ENCODE results near the gene NAA80.

Gene NAA80

DNA sequence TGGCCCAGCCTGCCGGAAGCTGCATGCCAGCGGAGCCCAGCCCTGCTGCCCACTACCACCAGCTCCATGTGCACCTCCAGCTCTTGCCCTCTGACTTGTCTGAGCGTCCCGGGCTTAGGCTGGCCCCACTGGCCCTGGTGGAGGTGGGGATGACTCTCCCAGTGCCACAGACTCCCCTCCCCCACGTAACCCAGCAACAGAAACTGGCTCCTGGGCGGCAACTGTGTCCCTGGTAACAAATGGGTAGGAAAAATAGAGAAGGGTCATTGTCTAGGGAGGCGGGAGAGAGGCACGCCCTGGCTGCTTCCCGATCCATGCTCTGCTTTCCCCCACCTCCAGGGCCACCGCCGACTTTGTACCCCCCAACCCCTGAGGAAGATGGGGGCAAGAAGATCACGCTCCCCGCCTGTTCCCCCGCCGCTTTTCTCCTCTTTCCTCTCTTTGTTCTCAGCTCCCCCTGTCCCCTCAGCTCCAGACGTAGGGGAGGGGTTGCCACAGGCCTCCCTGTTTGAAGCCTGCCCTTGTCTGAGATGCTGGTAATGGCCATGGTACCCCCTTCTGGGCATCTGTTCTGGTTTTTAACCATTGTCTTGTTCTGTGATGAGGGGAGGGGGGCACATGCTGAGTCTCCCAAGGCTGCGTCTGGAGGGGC is 41.0 kb downstream of the NAA80 start:
- DNase-seq (ENCODE audit: low read depth, low spot score): no peak

GRCh38 chr3:50256978-50257890 is 42.0 kb downstream of the NAA80 start:
- DNase-seq (ENCODE audit: low read depth, low spot score): no peak

- no peak for DNase-seq (ENCODE audit: low read depth, low spot score)
Measured at GRCh38 chr3:50255251-50255615, 44.0 kb downstream of the NAA80 start.

DNA sequence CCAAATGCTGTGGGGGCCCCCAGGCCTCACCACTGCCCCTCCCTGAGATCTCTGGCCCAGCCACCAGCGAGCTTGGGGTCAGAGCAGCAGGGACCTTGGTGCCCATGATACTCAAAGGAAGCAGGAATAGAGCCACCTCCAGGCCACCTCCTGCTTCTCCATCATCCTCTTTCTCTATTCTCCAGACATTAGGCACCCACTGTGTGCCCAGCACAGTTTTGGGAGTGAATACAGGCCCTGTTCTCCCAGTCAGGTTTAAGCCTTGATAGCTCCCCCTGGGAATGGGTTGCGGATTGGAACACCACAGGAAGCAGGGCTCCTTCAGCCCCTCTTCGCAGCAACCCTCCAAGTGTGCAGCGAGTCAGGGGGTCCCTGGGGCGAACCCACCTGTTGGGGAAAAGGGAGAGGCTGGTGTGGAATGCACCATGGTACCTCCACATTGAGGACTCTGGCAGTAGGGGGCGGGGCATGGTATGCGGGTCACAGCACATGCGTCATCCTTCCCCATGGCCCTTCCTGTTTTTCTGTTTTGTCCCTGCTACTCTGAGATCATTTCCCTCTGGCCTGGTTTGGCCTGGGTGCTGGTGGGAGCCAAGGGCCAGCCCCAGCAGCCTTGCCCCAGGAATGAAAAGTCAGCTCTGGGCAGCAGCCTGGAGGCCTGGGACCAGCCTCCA is 44.5 kb downstream of the NAA80 start:
- no peak for DNase-seq (ENCODE audit: low read depth, low spot score)

DNA sequence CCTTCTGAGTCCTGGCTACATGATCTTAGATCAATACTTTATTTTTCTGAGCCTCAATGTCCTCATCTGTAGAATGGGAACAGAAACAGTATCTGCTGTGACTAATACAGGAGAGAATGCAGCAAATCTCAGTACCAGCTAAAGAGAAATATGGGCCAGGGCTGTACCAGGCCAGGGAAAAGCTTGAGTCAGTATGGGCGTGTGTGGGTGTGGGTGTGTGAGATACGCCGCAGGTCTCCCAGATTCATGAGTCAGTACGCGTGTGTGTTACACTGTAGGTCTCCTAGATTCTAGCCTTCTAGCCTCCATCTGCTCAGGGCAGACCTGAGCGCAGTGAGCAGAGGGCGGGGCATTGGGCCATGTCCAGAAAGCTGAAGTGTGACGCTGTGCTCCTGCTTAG is 48.0 kb downstream of the NAA80 start:
- no peak for DNase-seq (ENCODE audit: low read depth, low spot score)

GRCh38 chr3:50250514-50250913 is 48.7 kb downstream of the NAA80 start:
- no peak for DNase-seq (ENCODE audit: low read depth, low spot score)

DNA sequence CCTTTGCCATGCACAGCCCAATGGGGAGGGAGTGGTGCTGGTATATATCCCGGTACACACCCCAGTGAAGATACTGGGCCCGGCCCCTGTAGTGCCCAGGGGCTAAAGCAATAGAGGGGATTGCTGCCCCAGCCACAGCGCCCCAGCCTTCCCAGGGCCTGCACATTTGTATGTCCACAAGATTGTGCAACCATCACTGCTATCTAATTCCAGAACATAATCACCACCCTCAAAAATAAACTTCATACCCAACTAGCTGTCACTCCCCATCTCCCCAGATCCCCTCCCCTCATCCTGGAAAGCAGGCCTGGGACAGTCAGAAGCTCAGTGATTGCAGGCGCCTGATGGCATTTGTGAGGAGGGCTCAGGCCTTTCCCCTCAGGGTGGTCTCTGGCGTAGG is 49.7 kb downstream of the NAA80 start:
- DNase-seq (ENCODE audit: low read depth, low spot score): no peak

- DNase-seq (ENCODE audit: low read depth, low spot score): no peak
Measured at GRCh38 chr3:50248387-50248786, 50.8 kb downstream of the NAA80 start.

- DNase-seq (ENCODE audit: low read depth, low spot score): peak; percentile 72
Measured at GRCh38 chr3:50246517-50246954, 52.7 kb downstream of the NAA80 start.
